ENCODE data around the gene TNFRSF19.

TNFRSF19 gene

DNA sequence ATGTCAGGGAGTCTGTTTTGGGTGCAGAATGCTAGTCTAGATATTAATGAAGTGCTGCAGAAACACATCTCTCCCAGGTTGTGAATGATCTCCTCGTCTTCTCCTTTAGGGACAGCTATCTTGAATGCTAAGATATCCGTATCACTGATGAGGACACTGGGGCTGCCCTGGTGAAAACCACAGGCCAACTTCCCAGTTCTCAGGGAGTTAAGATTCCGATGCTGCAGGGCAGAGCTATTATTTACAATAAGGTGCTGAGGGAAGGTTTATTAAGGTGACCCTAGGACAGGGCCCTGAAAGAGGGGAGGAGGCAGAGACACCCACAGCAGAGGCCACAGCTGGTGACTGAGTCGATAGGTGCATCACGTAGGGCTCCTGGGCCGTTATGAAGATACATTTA lies 66.1 kb downstream of the TNFRSF19 start:
- TF ChIP-seq ZNF747 (tag by site-specific recombination; IDR thresholded peaks at IDR 0.05) (no peak), ZFP69B (tag by site-specific recombination; IDR thresholded peaks at IDR 0.05) (no peak), ZNF560 (tag by site-specific recombination; IDR thresholded peaks at IDR 0.05; ENCODE audit: borderline replicate concordance) (no peak), ZNF664 (tag by site-specific recombination; IDR thresholded peaks at IDR 0.05) (no peak), GLI2 (tag by site-specific recombination; IDR thresholded peaks at IDR 0.05; ENCODE audit: borderline replicate concordance, low read depth) (no peak), ZNF843 (tag by site-specific recombination; IDR thresholded peaks at IDR 0.05) (no peak), ZNF658 (tag by site-specific recombination; IDR thresholded peaks at IDR 0.05) (no peak), ZNF2 (tag by site-specific recombination; IDR thresholded peaks at IDR 0.05) (no peak), ZFP37 (tag by site-specific recombination; IDR thresholded peaks at IDR 0.05) (no peak), ZEB2 (tag by site-specific recombination; IDR thresholded peaks at IDR 0.05) (no peak), ZNF10 (tag by site-specific recombination; IDR thresholded peaks at IDR 0.05) (no peak), SETDB1 (IDR thresholded peaks at IDR 0.05; ENCODE audit: insufficient read length, low read length) (no peak), ZNF558 (tag by site-specific recombination; IDR thresholded peaks at IDR 0.05) (no peak), ZNF114 (tag by site-specific recombination; IDR thresholded peaks at IDR 0.05) (no peak), ZNF660 (tag by site-specific recombination; IDR thresholded peaks at IDR 0.05) (no peak), ZNF24 (tag by site-specific recombination; IDR thresholded peaks at IDR 0.05) (no peak)
- CTCF ChIA-PET = no interaction called here
- H3K36me3 ChIP-seq (ENCODE audit: control insufficient read depth in 2 of 2, insufficient read depth in 1 of 2, low read length in 2 of 2) = no peaks in the 10 kb centered on the region
- no peaks in the 10 kb centered on the region for H3K9me3 ChIP-seq (ENCODE audit: control insufficient read depth, insufficient read depth, low read depth, low read length)
- POLR2A ChIA-PET = no interaction called here
- no peak overlapping the region for H3K4me3 ChIP-seq (ENCODE audit: low read depth, low read length)
- no peak overlapping the region for H3K27ac ChIP-seq (ENCODE audit: extremely low read depth, low read depth, low read length)
- peaks cover 9% of the 10 kb centered on the region for H3K4me1 ChIP-seq (ENCODE audit: control insufficient read depth, insufficient read depth, low read length)

DNA sequence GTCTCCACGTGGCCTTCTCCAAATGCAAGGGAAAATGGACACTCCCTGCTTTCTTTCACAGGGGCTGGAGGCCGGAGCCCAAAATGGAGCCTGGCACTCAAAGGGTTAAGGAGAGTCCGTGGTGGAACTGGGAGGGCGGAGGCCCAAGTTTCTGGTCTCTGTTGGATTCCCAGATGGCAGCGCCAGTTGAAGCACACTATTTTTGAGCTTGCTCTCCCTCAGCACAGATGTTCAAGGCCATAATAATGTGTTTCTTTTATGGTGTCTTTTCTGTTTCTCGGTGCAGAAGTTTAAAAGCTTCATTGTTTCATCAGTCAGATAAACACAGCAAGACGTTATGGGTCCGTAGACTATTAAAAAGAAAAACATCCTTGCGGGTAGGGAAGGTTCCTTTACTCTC lies 67.6 kb downstream of the TNFRSF19 start:
- Histone ChIP-seq H3K4me3 (ENCODE audit: low read depth, low read length) (no peak overlapping the region), H3K9me3 (ENCODE audit: control insufficient read depth, insufficient read depth, low read depth, low read length) (no peaks in the 10 kb centered on the region), H3K4me1 (ENCODE audit: control insufficient read depth, insufficient read depth, low read length) (no peaks in the 10 kb centered on the region), H3K36me3 (ENCODE audit: control insufficient read depth in 2 of 2, insufficient read depth in 1 of 2, low read length in 2 of 2) (no peaks in the 10 kb centered on the region), H3K27ac (ENCODE audit: extremely low read depth, low read depth, low read length) (no peak overlapping the region)
- TF ChIP-seq ZNF837 (tag by site-specific recombination; IDR thresholded peaks at IDR 0.05) (no peak), ZNF514 (tag by site-specific recombination; IDR thresholded peaks at IDR 0.05) (no peak), ZNF366 (tag by site-specific recombination; conservative IDR thresholded peaks at IDR 0.05) (no peak), ZEB2 (tag by site-specific recombination; IDR thresholded peaks at IDR 0.05) (no peak), SP7 (tag by site-specific recombination; IDR thresholded peaks at IDR 0.05) (no peak), ZNF155 (tag by site-specific recombination; IDR thresholded peaks at IDR 0.05) (no peak), ZNF23 (tag by site-specific recombination; IDR thresholded peaks at IDR 0.05; ENCODE audit: borderline replicate concordance) (no peak), KLF8 (tag by site-specific recombination; IDR thresholded peaks at IDR 0.05) (no peak), ZNF138 (tag by site-specific recombination; IDR thresholded peaks at IDR 0.05; ENCODE audit: borderline replicate concordance) (no peak)
- TF ChIP-seq, protein P1, sequence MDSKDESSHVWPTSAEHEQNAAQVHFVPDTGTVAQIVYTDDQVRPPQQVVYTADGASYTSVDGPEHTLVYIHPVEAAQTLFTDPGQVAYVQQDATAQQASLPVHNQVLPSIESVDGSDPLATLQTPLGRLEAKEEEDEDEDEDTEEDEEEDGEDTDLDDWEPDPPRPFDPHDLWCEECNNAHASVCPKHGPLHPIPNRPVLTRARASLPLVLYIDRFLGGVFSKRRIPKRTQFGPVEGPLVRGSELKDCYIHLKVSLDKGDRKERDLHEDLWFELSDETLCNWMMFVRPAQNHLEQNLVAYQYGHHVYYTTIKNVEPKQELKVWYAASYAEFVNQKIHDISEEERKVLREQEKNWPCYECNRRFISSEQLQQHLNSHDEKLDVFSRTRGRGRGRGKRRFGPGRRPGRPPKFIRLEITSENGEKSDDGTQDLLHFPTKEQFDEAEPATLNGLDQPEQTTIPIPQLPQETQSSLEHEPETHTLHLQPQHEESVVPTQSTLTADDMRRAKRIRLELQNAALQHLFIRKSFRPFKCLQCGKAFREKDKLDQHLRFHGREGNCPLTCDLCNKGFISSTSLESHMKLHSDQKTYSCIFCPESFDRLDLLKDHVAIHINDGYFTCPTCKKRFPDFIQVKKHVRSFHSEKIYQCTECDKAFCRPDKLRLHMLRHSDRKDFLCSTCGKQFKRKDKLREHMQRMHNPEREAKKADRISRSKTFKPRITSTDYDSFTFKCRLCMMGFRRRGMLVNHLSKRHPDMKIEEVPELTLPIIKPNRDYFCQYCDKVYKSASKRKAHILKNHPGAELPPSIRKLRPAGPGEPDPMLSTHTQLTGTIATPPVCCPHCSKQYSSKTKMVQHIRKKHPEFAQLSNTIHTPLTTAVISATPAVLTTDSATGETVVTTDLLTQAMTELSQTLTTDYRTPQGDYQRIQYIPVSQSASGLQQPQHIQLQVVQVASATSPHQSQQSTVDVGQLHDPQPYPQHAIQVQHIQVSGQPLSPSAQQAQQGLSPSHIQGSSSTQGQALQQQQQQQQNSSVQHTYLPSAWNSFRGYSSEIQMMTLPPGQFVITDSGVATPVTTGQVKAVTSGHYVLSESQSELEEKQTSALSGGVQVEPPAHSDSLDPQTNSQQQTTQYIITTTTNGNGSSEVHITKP (tag by site-specific recombination; IDR thresholded peaks at IDR 0.05) = no peak
- TF ChIP-seq, protein P2, sequence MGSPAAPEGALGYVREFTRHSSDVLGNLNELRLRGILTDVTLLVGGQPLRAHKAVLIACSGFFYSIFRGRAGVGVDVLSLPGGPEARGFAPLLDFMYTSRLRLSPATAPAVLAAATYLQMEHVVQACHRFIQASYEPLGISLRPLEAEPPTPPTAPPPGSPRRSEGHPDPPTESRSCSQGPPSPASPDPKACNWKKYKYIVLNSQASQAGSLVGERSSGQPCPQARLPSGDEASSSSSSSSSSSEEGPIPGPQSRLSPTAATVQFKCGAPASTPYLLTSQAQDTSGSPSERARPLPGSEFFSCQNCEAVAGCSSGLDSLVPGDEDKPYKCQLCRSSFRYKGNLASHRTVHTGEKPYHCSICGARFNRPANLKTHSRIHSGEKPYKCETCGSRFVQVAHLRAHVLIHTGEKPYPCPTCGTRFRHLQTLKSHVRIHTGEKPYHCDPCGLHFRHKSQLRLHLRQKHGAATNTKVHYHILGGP (tag by site-specific recombination; IDR thresholded peaks at IDR 0.05) = no peak
- TF ChIP-seq, protein P3, sequence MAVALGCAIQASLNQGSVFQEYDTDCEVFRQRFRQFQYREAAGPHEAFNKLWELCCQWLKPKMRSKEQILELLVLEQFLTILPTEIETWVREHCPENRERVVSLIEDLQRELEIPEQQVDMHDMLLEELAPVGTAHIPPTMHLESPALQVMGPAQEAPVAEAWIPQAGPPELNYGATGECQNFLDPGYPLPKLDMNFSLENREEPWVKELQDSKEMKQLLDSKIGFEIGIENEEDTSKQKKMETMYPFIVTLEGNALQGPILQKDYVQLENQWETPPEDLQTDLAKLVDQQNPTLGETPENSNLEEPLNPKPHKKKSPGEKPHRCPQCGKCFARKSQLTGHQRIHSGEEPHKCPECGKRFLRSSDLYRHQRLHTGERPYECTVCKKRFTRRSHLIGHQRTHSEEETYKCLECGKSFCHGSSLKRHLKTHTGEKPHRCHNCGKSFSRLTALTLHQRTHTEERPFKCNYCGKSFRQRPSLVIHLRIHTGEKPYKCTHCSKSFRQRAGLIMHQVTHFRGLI (tag by site-specific recombination; IDR thresholded peaks at IDR 0.05) = no peak
- TF ChIP-seq, protein P4, sequence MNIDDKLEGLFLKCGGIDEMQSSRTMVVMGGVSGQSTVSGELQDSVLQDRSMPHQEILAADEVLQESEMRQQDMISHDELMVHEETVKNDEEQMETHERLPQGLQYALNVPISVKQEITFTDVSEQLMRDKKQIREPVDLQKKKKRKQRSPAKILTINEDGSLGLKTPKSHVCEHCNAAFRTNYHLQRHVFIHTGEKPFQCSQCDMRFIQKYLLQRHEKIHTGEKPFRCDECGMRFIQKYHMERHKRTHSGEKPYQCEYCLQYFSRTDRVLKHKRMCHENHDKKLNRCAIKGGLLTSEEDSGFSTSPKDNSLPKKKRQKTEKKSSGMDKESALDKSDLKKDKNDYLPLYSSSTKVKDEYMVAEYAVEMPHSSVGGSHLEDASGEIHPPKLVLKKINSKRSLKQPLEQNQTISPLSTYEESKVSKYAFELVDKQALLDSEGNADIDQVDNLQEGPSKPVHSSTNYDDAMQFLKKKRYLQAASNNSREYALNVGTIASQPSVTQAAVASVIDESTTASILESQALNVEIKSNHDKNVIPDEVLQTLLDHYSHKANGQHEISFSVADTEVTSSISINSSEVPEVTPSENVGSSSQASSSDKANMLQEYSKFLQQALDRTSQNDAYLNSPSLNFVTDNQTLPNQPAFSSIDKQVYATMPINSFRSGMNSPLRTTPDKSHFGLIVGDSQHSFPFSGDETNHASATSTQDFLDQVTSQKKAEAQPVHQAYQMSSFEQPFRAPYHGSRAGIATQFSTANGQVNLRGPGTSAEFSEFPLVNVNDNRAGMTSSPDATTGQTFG (tag by site-specific recombination; IDR thresholded peaks at IDR 0.05; ENCODE audit: borderline replicate concordance) = no peak
- POLR2A ChIA-PET = no interaction called here
- CTCF ChIA-PET = no interaction called here

Measured in HEK293 (cell line).